GM19467 (cell line): ENCODE measurements around the gene ZFYVE28.
"Not testable (repeated sequence)": the region's sequence is repeated elsewhere in the genome, so short reads cannot be mapped to it uniquely, and the experiment has no call there.

Experiments used
- ATAC-seq: cut with Tn5 transposase; IDR thresholded peaks from one replicate; pipeline ENCODE4 v1.9.1; 2021; ENCODE audit warnings: mild to moderate bottlenecking, moderate library complexity; ENCODE audit not compliant: unreplicated experiment

The ZFYVE28 gene

DNA sequence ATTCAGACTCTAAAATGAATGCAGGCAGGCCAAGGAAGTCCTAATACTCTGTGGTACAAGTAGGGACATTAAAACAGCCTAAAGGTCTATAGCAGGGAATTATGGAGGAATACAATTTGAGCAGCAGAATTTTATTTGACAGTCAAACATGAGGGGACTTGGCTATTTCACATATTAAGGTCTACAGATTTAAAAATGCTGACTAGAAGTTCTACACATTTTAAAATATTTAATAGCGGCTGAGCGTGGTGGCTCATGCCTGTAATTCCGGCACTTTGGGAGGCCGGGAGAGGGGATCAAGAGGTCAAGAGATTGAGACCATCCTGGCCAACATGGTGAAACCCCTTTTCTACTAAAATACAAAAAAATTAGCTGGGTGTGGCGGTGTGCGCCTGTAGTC, 187.4 kb downstream of the ZFYVE28 start:
- no peak for ATAC-seq

DNA sequence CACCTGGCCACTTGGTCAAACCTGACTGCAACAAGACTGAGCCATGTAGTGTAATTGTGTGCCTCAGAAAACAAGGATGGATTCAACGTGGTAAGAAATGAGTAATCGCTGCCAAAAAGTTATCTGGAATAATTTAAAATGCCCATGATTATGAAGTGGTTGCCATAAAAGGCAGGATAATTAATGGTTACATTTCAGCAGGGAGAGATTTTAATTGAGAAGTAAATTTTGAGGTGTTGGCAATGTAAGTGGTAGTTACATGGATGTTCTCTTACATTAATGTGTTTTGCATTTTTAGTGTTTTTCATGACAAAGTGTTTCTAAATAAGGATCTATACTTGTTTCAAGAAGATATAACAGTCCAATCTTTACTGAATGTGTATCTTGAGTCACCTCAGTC, 192.2 kb downstream of the ZFYVE28 start:
- ATAC-seq = no peak

DNA sequence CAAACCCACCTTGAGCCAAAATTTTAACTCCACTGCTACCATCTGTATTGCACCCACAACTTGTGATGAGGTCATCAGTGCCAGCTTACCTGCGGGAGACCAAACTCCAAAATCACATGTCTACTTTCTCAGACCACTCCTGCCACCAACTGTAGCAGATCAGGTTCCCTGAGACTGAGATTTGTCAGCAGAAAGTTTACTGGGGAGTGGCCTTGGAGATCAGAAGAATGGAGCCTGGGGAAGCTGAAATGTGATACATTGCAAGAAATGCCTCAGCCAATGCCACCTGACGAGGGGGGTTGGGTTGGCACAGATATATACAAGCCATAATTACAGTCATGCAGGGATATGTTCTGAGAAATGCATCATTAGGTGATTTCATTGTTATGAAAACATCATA, 195.6 kb downstream of the ZFYVE28 start:
- ATAC-seq = no peak

GRCh38 chr4:2221378-2221777, 197.1 kb downstream of the ZFYVE28 start:
- ATAC-seq = not testable (repeated sequence)

DNA sequence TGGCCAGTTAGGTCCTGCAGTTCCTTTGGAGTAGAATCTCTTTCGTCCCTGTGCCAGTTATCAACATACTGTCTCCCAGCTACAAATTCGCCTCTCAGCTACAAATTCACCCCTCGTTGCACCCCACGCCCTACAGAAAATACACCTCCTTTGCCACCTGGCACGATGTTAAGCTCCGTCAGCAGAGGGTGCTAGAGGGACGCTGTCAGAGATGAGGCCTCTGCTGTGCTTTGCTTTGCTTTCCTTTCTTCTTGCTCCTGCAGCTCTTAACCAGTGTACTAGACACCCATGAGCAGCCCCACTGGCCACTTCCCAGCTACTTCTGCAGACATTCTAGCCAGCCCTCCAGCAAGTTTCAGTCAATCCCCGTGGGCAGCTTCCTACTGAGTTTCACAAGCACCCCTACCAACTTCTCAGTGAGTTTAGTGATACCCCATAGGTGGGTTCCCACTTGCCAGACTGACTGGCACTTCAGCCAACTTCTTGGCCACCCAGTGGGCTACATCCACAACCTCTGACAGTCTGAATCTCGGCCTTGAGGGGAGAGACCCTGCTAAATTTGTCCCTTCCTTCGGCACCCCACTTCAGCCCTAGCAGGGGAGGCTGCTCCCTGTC, 198.3 kb downstream of the ZFYVE28 start:
- no peak for ATAC-seq
